Panc1 (cell line): Measurements from ENCODE around the gene HOXA7. TPM values are rescaled to one million over a fixed set of nuclear protein-coding genes. Genes with fewer than 3 reads are reported as not detected.

Source experiments
- ATAC-seq: fragments of 200-7000 bp; cut with Tn5 transposase; 2 replicates; pipeline ENCODE4 v1.9.1; 2020; ENCODE audit warnings: mild to moderate bottlenecking, moderate library complexity
- BruUV-seq: library from RNA; stranded (reverse); fragments of 400-500 nt; replicated peaks from 2 replicates; lab custom pipeline; 2021; lab: Mats Ljungman, UMichigan
- CTCF ChIA-PET: fragments of 300-600 bp; sonication (Branson Sonifier 250); formaldehyde crosslinking; loops from one replicate; lab custom pipeline; 2022; ENCODE audit warnings: antibody characterized with exemption; lab: Charles Lee
- POLR2A ChIA-PET: fragments of 300-600 bp; sonication (Branson Sonifier 250); formaldehyde crosslinking; loops from one replicate; lab custom pipeline; 2022; ENCODE audit warnings: antibody characterized with exemption; lab: Charles Lee
- DNase-seq: peaks from one replicate; pipeline ENCODE4 v3.0.0-alpha.2; 2010; ENCODE audit warnings: low read depth, low spot score
- H3K27ac ChIP-seq: 2 replicates; pipeline ENCODE4 v1.5.1; 2011; ENCODE audit warnings: mild to moderate bottlenecking, low read length, inconsistent platforms
- H3K27me3 ChIP-seq: fragments of 200-500 bp; sonication (Bioruptor generic); 2 replicates; pipeline ENCODE4 v1.6.0; 2014; ENCODE audit warnings: low read length, inconsistent platforms; ENCODE audit not compliant: control insufficient read depth, insufficient read depth
- H3K36me3 ChIP-seq: fragments of 200-500 bp; sonication (Bioruptor generic); 2 replicates; pipeline ENCODE4 v1.5.1; 2014; ENCODE audit warnings: inconsistent platforms, mild to moderate bottlenecking, low read length, moderate library complexity; ENCODE audit not compliant: control insufficient read depth, insufficient read depth
- H3K4me1 ChIP-seq: 2 replicates; pipeline ENCODE4 v1.5.1; 2011; ENCODE audit warnings: inconsistent platforms, mild to moderate bottlenecking, low read length, moderate library complexity; ENCODE audit not compliant: control insufficient read depth, insufficient read depth
- H3K4me3 ChIP-seq, 2 experiments: 2 replicates each; pipeline ENCODE4 v1.5.1; 2011 to 2012; ENCODE audit warnings: low read depth in 2 of 2, low read length in 2 of 2, mild to moderate bottlenecking in 2 of 2, inconsistent platforms in 1 of 2, moderate library complexity in 1 of 2
- H3K9me3 ChIP-seq: fragments of 200-500 bp; sonication (Bioruptor generic); 2 replicates; pipeline ENCODE4 v1.5.1; 2014; ENCODE audit warnings: low read depth, mild to moderate bottlenecking, inconsistent platforms, low read length, moderate library complexity; ENCODE audit not compliant: control insufficient read depth, insufficient read depth
- POLR2AphosphoS5 ChIP-seq: IDR thresholded peaks from 2 replicates; pipeline ENCODE4 v1.6.1; 2012; ENCODE audit warnings: mild to moderate bottlenecking, low read depth, low read length, moderate library complexity
- SIN3A ChIP-seq: IDR thresholded peaks from 2 replicates; pipeline ENCODE4 v1.6.1; 2012; ENCODE audit warnings: low read depth, mild to moderate bottlenecking, low read length, moderate library complexity, borderline replicate concordance; ENCODE audit not compliant: insufficient read depth
- TCF7L2 ChIP-seq: IDR thresholded peaks from 2 replicates; pipeline ENCODE4 v1.6.1; 2011; ENCODE audit warnings: mild to moderate bottlenecking, low read depth, low read length, inconsistent platforms
- in situ Hi-C: cut with HindIII; loops from 2 replicates; pipeline ENCODE4 v1.10.0; 2016; ENCODE audit warnings: low sequenced_read_pairs, low pct_unique_long_range_greater_than_20kb
- intact Hi-C: fragments of 100-400 bp; cut with micrococcal nuclease; formaldehyde crosslinking; loops from one replicate; pipeline ENCODE4 v1.10.0; 2022; ENCODE audit not compliant: unreplicated experiment
- total RNA-seq: library from RNA; stranded (reverse); gene quantifications from one replicate; pipeline ENCODE4 v1.2.1, GENCODE V29; 2021; ENCODE audit not compliant: unreplicated experiment
- TF ChIP-seq, protein P1 (sequence below): fragments of 450-650 bp; IDR thresholded peaks from 2 replicates; pipeline ENCODE4 v1.5.1; 2017; ENCODE audit warnings: mild to moderate bottlenecking
- TF ChIP-seq, protein P2 (sequence below), 2 experiments: IDR thresholded peaks; 2 replicates each; pipeline ENCODE4 v1.6.1; 2011 to 2012; ENCODE audit warnings: low read depth in 2 of 2, control low read depth in 1 of 2, low read length in 1 of 2, mild to moderate bottlenecking in 1 of 2, moderate library complexity in 1 of 2; ENCODE audit not compliant: insufficient read depth in 1 of 2

HOXA7 gene
- total RNA-seq, 1 experiment from 2014 or later = not detected

DNA sequence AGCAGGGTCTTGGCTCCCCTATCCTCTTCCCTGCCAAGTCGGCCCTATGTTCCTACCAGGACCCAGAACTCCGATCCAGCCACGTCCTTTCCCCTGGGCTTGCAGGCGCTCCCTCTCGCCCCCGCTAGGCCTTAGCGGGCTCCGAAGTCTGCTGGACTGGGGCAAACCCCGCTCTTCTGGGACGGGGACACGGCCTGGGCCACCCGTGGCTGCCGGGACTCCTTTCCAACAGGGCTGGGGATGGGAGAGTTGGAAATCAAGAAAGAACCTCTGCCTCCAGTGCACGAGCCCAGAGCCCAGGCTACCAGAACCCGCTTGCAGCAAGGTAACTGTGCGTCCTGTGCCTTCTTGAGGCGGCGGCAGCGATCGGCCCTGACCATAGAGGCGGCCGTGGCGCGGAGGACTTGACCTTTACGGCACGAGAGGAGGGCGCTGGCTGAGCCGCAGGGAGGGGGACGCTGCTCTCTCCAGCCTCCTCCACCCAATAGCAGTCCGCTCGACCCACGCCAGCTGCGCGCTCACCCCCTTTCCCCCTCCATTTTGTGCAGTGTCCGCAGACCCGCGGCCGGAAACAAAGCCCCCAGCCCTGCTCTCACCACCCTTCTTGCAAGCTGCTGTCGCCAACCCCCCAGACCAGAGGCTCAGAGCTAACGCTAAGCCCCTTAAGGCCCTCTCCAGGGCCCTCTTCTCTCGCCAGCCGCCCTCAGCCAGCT, 35.5 kb upstream of the HOXA7 start:
- CTCF ChIA-PET = no interaction called here
- in situ Hi-C loops = no loop called here

DNA sequence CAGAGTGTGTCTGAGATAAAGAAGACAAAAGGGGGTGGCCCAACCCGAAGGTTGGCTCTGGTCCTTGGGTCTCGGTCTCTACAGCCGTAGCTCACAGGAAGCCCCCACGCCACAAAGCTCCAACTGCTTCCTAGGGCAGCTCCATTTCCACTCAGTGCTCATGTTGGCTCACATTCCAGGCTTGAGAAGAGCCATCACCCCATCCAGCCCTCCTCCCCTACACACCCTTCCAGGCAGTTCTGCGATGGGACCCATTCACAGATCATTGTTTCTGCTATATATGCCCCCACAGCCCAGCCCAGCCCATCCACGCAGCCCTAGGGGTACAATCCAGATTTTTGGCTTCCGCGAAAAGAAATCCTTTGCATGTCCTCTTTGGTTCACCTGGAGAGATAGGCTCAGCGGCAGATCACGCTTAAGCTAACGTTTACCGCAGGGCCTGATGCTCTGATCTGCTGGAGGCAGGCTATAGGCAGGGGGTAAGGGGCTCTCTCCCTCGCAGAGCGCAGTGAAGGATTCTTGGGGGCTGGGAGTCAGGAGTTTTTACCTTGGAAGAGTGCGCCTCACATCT, 34.8 kb upstream of the HOXA7 start:
- ATAC-seq (no peak), DNase-seq (no peak)
- H3K27ac ChIP-seq = no peak overlapping the region
- H3K9me3 ChIP-seq = no peaks in the 10 kb centered on the region
- BruUV-seq = no TSS peak
- no peaks in the 10 kb centered on the region for H3K36me3 ChIP-seq
- H3K4me3 ChIP-seq = no peak overlapping the region
- intact Hi-C loops = no loop called here
- TF ChIP-seq POLR2AphosphoS5 (no peak), TCF7L2 (no peak), SIN3A (no peak)
- TF ChIP-seq, protein P1, sequence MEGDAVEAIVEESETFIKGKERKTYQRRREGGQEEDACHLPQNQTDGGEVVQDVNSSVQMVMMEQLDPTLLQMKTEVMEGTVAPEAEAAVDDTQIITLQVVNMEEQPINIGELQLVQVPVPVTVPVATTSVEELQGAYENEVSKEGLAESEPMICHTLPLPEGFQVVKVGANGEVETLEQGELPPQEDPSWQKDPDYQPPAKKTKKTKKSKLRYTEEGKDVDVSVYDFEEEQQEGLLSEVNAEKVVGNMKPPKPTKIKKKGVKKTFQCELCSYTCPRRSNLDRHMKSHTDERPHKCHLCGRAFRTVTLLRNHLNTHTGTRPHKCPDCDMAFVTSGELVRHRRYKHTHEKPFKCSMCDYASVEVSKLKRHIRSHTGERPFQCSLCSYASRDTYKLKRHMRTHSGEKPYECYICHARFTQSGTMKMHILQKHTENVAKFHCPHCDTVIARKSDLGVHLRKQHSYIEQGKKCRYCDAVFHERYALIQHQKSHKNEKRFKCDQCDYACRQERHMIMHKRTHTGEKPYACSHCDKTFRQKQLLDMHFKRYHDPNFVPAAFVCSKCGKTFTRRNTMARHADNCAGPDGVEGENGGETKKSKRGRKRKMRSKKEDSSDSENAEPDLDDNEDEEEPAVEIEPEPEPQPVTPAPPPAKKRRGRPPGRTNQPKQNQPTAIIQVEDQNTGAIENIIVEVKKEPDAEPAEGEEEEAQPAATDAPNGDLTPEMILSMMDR = no peak
- TF ChIP-seq, protein P2, sequence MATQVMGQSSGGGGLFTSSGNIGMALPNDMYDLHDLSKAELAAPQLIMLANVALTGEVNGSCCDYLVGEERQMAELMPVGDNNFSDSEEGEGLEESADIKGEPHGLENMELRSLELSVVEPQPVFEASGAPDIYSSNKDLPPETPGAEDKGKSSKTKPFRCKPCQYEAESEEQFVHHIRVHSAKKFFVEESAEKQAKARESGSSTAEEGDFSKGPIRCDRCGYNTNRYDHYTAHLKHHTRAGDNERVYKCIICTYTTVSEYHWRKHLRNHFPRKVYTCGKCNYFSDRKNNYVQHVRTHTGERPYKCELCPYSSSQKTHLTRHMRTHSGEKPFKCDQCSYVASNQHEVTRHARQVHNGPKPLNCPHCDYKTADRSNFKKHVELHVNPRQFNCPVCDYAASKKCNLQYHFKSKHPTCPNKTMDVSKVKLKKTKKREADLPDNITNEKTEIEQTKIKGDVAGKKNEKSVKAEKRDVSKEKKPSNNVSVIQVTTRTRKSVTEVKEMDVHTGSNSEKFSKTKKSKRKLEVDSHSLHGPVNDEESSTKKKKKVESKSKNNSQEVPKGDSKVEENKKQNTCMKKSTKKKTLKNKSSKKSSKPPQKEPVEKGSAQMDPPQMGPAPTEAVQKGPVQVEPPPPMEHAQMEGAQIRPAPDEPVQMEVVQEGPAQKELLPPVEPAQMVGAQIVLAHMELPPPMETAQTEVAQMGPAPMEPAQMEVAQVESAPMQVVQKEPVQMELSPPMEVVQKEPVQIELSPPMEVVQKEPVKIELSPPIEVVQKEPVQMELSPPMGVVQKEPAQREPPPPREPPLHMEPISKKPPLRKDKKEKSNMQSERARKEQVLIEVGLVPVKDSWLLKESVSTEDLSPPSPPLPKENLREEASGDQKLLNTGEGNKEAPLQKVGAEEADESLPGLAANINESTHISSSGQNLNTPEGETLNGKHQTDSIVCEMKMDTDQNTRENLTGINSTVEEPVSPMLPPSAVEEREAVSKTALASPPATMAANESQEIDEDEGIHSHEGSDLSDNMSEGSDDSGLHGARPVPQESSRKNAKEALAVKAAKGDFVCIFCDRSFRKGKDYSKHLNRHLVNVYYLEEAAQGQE (IDR thresholded peaks at IDR 0.05; ENCODE audit: insufficient read depth in 1 of 2, low read depth in 2 of 2, low read length in 1 of 2) = no peak
- ChIA-PET CTCF (interaction anchor here (0.6 kb wide), 1 partner anchor 12 kb away, joined by 3 read pairs; no protein-coding TSS in a partner anchor), POLR2A (no interaction called here)
- peaks cover 4% of the 10 kb centered on the region for H3K4me1 ChIP-seq
- H3K27me3 ChIP-seq = no peaks in the 10 kb centered on the region
- in situ Hi-C loops = no loop called here

More for the DNA sequence above, 35.5 kb upstream of the HOXA7 start:
- no peaks in the 10 kb centered on the region for H3K27me3 ChIP-seq
- H3K9me3 ChIP-seq = no peaks in the 10 kb centered on the region
- intact Hi-C loops = no loop called here
- DNase-seq (no peak), ATAC-seq (no peak)
- peaks cover 4% of the 10 kb centered on the region; the same call in 1 of the 2 replicates for H3K4me1 ChIP-seq
- no TSS peak for BruUV-seq
- H3K4me3 ChIP-seq = no peak overlapping the region
- POLR2A ChIA-PET = interaction anchor here (0.7 kb wide), 1 partner anchor 186 kb away, joined by 6 read pairs; no protein-coding TSS in a partner anchor
- no peak overlapping the region for H3K27ac ChIP-seq
- no peaks in the 10 kb centered on the region for H3K36me3 ChIP-seq
- no peak for TF ChIP-seq SIN3A
- TF ChIP-seq, protein P2 (IDR thresholded peaks at IDR 0.05; ENCODE audit: insufficient read depth in 1 of 2, low read depth in 2 of 2, low read length in 1 of 2) = no peak
- TF ChIP-seq POLR2AphosphoS5 = no peak
- no peak for TF ChIP-seq TCF7L2
- TF ChIP-seq, protein P1 = no peak
